ENCODE results near the gene TRMT2B. TPM values are rescaled to one million over a fixed set of nuclear protein-coding genes. Genes with fewer than 3 reads are reported as not detected.
A peak's percentile ranks its signal among the peaks of the same experiment; 100 is the strongest.

Gene TRMT2B
- polyA plus RNA-seq, 1 of the 3 experiments (the other 2 are of a cell fraction), result 7.2 TPM

- H3K4me3 ChIP-seq (ENCODE audit: low read depth in 2 of 2, low read length in 1 of 2), result no peak overlapping the region
- H3K79me2 ChIP-seq (ENCODE audit: insufficient read depth), result no peaks in the 10 kb centered on the region
- no peak for DNase-seq
- H2AFZ ChIP-seq (ENCODE audit: low read depth), result no peak overlapping the region
- H3K4me1 ChIP-seq (ENCODE audit: control insufficient read depth in 1 of 2, insufficient read depth in 2 of 2, low read depth in 1 of 2, low read length in 1 of 2), result 0 out of 4 replicates have a peak, but pooled peaks cover 0 to 3% of the 10 kb centered on the region in 2 experiments
- H3K9me2 ChIP-seq, result no peaks in the 10 kb centered on the region
- no peaks in the 10 kb centered on the region for H3K9me3 ChIP-seq
- H3K27me3 ChIP-seq (ENCODE audit: insufficient read depth), result no peaks in the 10 kb centered on the region
- no peaks in the 10 kb centered on the region for H3K36me3 ChIP-seq (replicated peaks in 1 of 2; ENCODE audit: control insufficient read depth in 1 of 2, insufficient read depth in 2 of 2, low read length in 1 of 2)
- ChIA-PET POLR2A (no interaction called here), CTCF (no interaction called here)
- H3F3A ChIP-seq (replicated peaks; ENCODE audit: insufficient read depth), result no peaks in the 10 kb centered on the region
- peak overlapping the region in 1 of 2 experiments; percentile 14; a peak in 1 of 4 replicates for H3K27ac ChIP-seq (ENCODE audit: low read depth in 2 of 2, low read length in 1 of 2)
- WGBS (ENCODE audit: low lambda C conversion rate), result 44% methylated on average over 3 of the region's 3 CpGs
- TF ChIP-seq POLR2AphosphoS5 (IDR thresholded peaks at IDR 0.05; ENCODE audit: low read depth, low read length) (no peak), TCF12 (IDR thresholded peaks at IDR 0.05) (no peak), GATA2 (CRISPR knock-in tag; IDR thresholded peaks at IDR 0.05) (no peak), FOXJ3 (CRISPR knock-in tag; IDR thresholded peaks at IDR 0.05) (no peak), MAX (IDR thresholded peaks at IDR 0.05; ENCODE audit: low read depth) (no peak), RAD21 (IDR thresholded peaks at IDR 0.05; ENCODE audit: low read length) (no peak), CTCF (IDR thresholded peaks at IDR 0.05) (no peak), JUND (IDR thresholded peaks at IDR 0.05) (no peak), EP300 (IDR thresholded peaks at IDR 0.05; ENCODE audit: borderline replicate concordance in 1 of 2, low read depth in 1 of 2, low read length in 1 of 2) (no peak), SMC3 (IDR thresholded peaks at IDR 0.05; ENCODE audit: low read depth, low read length) (no peak), TEAD4 (IDR thresholded peaks at IDR 0.05; ENCODE audit: borderline replicate concordance, insufficient read depth) (no peak), RCOR1 (IDR thresholded peaks at IDR 0.05; ENCODE audit: low read length) (no peak), RFX5 (IDR thresholded peaks at IDR 0.05; ENCODE audit: low read length) (no peak), SIN3A (IDR thresholded peaks at IDR 0.05; ENCODE audit: borderline replicate concordance, low read depth, low read length) (no peak), USF1 (IDR thresholded peaks at IDR 0.05; ENCODE audit: borderline replicate concordance, low read depth) (no peak), CHD2 (IDR thresholded peaks at IDR 0.05; ENCODE audit: low read length, partially characterized antibody) (no peak)
- no peak overlapping the region for H3K4me2 ChIP-seq
- H4K20me1 ChIP-seq (ENCODE audit: insufficient read depth), result no peaks in the 10 kb centered on the region
- no peak overlapping the region for H3K9ac ChIP-seq
Observed at GRCh38 chrX:100979881-100980607, 71.9 kb downstream of the TRMT2B start.

GRCh38 chrX:100976211-100976610 is 75.7 kb downstream of the TRMT2B start:
- 65% methylated on average over 1 of the region's 1 CpG for WGBS (ENCODE audit: low lambda C conversion rate)
- no peak overlapping the region for H3K4me2 ChIP-seq
- no peak overlapping the region for H3K27ac ChIP-seq (ENCODE audit: low read depth in 2 of 2, low read length in 1 of 2)
- H3K9me2 ChIP-seq, result no peaks in the 10 kb centered on the region
- no peaks in the 10 kb centered on the region for H3K27me3 ChIP-seq (ENCODE audit: insufficient read depth)
- CTCF ChIA-PET, result no interaction called here
- H3K79me2 ChIP-seq (ENCODE audit: insufficient read depth), result no peaks in the 10 kb centered on the region
- no peaks in the 10 kb centered on the region for H3K36me3 ChIP-seq (replicated peaks in 1 of 2; ENCODE audit: control insufficient read depth in 1 of 2, insufficient read depth in 2 of 2, low read length in 1 of 2)
- no peak for DNase-seq
- H3K4me3 ChIP-seq (ENCODE audit: low read depth in 2 of 2, low read length in 1 of 2), result no peak overlapping the region
- no peak overlapping the region for H2AFZ ChIP-seq (ENCODE audit: low read depth)
- POLR2A ChIA-PET, result no interaction called here
- H3F3A ChIP-seq (replicated peaks; ENCODE audit: insufficient read depth), result no peaks in the 10 kb centered on the region
- no peak overlapping the region for H3K9ac ChIP-seq
- H4K20me1 ChIP-seq (ENCODE audit: insufficient read depth), result no peaks in the 10 kb centered on the region
- H3K9me3 ChIP-seq, result no peaks in the 10 kb centered on the region
- H3K4me1 ChIP-seq (ENCODE audit: control insufficient read depth in 1 of 2, insufficient read depth in 2 of 2, low read depth in 1 of 2, low read length in 1 of 2), result 0 out of 4 replicates have a peak, but pooled peaks cover 0 to 2% of the 10 kb centered on the region in 2 experiments
- no peak for TF ChIP-seq EZH2phosphoT487 (IDR thresholded peaks at IDR 0.05; ENCODE audit: borderline replicate concordance, low read depth)
- no peak for TF ChIP-seq TAF1 (IDR thresholded peaks at IDR 0.05; ENCODE audit: borderline replicate concordance, low read depth, low read length)
- no peak for TF ChIP-seq CTCF (IDR thresholded peaks at IDR 0.05)
- no peak for TF ChIP-seq EP300 (IDR thresholded peaks at IDR 0.05; ENCODE audit: borderline replicate concordance in 1 of 2, low read depth in 1 of 2, low read length in 1 of 2)
- no peak for TF ChIP-seq MAX (IDR thresholded peaks at IDR 0.05; ENCODE audit: low read depth)
- no peak for TF ChIP-seq YY1 (IDR thresholded peaks at IDR 0.05; ENCODE audit: low read depth)
- no peak for TF ChIP-seq TEAD4 (IDR thresholded peaks at IDR 0.05; ENCODE audit: borderline replicate concordance, insufficient read depth)
- TF ChIP-seq RCOR1 (IDR thresholded peaks at IDR 0.05; ENCODE audit: low read length), result no peak
- TF ChIP-seq USF1 (IDR thresholded peaks at IDR 0.05; ENCODE audit: borderline replicate concordance, low read depth), result no peak
- TF ChIP-seq FOXJ3 (CRISPR knock-in tag; IDR thresholded peaks at IDR 0.05), result no peak
- TF ChIP-seq RFX5 (IDR thresholded peaks at IDR 0.05; ENCODE audit: low read length), result no peak
- TF ChIP-seq NRF1 (IDR thresholded peaks at IDR 0.05; ENCODE audit: low read depth, low read length), result no peak
- no peak for TF ChIP-seq RAD21 (IDR thresholded peaks at IDR 0.05; ENCODE audit: low read length)
